Measurements from ENCODE around the gene ZNRF1.
A peak's percentile ranks its signal among the peaks of the same experiment; 100 is the strongest.

Gene ZNRF1

GRCh38 chr16:75059411-75059810, 60.6 kb downstream of the ZNRF1 start:
- DNase-seq (ENCODE audit: low read depth in 2 of 2): no peak

- DNase-seq (ENCODE audit: low read depth in 2 of 2): no peak
These were observed 61.9 kb downstream of the ZNRF1 start for GRCh38 chr16:75060723-75061122.

GRCh38 chr16:75061669-75062068, 62.8 kb downstream of the ZNRF1 start:
- DNase-seq (ENCODE audit: low read depth in 2 of 2): no peak

DNA sequence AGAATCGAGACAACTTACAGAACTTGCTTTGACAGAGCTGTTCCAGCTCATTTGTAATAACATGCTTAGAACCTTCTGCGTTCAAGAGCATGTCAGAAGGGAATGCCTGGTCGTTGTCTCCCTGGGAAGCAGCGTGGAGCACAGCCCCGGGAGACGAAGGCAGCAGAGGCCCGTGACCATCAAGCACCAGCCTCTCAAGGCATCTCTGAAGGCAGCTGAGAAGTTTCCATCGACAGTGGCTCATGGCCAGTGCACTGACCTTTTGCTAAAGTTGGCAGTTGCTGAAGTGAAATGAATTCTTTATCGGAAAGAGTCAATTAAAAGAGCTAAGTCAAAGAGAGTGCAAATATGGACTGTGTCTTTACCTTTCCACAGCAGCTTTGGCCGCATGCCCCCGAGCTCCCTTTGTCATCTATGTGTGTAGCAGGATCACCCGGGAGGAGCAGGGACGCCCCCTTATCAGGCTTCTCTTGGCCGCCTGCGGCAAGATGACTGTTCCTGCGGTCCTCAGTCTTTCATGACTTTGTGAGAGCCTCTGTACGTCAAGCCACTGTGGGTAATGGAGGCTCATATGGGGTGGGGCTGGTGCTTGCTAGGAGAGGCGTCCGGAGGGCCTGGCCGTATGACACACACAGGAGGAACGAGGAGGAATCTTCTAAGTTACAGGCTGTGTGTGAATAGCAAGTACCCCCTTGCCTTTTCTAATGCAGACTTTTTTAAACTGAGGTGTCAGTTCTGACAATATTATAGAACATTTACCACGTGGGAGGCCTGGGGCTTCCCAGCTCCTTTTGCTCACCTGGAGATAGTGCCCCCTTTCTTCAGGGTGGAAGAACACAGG, 63.5 kb downstream of the ZNRF1 start:
- no peak for DNase-seq (ENCODE audit: low read depth in 2 of 2)

DNA sequence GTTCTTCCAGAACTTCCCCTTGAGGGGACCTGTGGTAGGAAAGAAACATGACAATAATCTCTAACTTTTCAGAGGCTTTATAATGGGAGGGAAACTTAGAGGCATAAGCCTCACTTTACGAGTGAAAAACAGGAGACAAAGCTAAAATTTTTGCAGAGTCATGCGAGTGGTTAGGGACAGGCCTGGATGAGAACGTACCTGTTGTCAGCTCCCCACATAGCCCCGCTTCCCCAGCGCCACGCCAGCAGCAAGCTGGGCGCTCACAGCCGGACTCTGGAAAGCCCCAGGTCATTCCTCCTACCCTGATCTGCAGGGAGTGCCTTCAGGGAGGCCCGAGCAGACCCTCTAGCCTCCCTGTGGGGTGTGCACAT, 64.1 kb downstream of the ZNRF1 start:
- no peak for DNase-seq (ENCODE audit: low read depth in 2 of 2)

GRCh38 chr16:75063549-75064088, 64.8 kb downstream of the ZNRF1 start:
- DNase-seq (ENCODE audit: low read depth in 2 of 2): no peak

DNA sequence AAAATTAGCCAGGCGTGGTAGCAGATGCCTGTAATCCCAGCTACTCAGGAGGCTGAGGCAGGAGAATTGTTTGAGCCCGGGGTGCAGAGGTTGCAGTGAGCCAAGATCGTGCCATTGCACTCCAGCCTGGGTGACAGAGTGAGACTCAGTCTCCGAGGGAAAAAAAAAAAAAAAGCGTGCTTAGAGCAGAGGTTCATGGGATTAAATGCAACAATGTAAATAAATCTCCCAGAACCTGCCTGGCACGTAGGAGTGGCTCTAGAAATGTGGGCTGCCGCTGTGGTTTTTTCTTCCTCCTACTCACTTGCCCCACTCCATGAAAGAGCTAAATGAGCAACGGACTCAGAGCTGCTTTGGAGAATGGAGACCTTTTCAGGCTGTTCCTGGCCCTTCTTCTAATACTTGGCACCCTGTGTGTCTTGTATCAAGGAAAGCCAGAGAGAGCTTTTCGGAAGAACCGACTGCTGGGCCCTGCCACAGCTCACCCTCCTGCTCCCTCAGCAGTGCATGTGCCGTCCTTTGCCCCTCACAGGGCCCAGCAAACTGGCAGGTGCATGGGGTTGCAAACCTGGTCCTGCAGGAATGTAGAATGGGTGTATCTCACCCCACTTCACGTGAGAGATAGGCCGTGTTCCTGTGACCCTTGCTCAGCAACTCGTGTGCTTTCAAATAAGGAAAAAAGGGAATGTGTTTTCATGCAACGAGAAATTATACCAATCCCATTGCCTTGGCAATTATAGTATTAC, 65.8 kb downstream of the ZNRF1 start:
- DNase-seq (ENCODE audit: low read depth in 2 of 2): no peak

DNA sequence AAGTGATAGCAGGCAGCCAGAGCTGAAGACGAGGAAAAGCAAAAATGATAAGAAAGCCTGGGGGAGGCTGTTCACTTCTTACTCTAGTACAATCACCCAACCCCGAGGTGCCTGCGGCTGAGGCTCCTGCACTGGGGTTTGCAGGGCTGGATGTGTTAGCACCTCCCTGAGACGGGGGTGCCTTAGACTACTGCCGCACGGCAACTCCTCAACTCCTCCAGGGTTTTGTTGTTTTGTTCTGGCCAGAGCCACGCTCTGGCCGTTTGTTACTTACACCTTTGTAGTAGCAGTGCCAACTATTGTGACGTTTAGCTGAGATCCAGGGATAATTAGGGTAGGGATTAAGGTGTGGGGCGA, 66.3 kb downstream of the ZNRF1 start:
- DNase-seq (ENCODE audit: low read depth in 2 of 2): no peak

DNA sequence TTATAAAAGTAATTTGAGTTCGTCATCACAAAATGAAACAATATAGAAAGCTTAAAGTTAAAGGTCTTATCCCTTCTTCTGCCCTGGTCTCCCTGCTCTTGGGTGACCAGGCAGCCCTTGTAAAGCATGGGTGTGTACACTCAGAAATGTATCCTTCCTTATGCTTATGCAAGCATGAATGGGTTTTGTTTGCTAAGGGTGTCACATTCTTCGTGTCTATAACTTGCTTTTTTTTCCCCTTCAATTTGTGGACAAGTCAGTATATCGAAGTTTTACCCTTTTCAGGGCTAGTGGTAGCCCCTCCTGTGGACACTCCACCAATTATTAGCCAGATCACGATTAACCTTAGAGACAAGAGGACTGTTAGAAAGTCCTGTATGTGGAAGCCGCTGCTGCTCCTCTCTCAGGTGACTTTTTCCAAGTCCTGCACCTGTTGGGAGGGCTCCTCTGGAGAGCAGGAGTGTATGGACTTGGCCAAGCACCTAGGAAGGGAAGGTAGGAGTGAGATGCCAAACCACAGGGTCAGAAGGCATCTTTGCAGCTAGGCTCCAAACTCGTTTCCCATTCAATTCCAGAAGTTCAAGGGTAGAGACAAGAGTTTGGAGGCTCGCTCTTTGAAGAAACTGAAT, 66.8 kb downstream of the ZNRF1 start:
- DNase-seq (ENCODE audit: low read depth in 2 of 2): no peak

DNA sequence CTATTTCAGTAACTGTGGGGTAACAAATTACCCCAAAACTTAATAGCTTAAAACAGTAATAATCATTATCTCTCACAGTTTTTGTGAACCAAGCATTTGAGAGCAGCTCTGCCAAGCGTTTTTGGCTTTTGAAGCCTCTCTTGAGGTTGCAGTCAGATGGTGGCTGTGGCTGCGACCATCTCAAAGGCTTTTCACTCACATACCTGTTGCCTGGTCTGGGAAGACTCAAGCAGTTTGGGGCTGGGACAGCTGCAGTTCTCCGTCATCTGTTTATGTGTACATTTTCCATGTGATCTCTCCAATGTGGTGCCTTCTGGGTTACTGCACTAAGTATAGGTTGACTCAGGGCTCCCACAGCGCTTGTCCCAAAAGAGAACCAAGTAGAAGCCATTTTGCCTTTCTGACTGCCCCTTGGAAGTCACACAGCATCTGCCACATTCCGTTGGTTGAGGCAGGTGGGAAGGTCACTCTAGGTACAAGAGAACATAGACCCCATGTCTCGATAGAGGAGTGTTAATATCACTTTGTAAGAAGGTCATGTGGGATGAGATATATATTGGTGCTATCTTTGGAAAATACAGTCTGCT, 68.1 kb downstream of the ZNRF1 start:
- DNase-seq (ENCODE audit: low read depth in 2 of 2): no peak

- no peak for DNase-seq (ENCODE audit: low read depth in 2 of 2)
These were observed 69.5 kb downstream of the ZNRF1 start for GRCh38 chr16:75068085-75069031.

DNA sequence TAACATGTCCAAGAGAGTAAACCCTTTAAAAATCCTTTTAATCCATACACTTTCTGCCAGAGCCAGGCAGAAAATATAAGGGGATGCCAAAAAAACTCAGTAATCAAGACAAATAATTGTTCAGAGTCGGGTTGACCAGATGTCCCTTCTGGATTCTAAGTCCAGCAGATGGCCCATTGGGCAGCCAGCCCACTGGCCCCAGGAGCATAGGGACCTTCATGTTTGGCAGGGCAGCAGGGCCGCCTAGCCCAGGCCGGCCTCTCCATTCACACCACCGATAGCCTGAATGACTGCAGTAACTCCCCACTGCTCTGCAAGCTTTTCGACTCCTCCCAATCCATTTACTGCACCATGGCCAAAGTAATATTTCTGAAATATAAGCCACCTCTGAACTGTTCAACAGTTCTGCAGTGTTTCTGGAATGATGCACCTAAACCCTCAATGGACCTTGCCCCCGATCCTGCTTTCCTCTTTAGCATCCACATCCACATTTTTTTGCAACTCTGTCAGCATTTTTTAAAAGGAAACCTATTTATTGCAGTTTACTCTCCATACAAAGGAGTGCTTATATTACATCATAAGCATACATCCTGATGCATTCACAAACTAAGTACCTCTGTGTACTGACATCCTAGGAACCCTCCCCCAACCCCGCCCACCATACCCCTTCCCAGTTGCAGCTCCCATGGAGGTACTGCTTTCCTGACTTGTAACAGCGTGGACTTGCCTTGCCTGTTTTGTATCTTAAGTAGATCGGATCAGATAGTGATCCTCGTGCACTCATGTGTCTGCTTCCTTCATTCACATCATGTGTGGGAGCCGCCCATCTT, 71.4 kb downstream of the ZNRF1 start:
- no peak for DNase-seq (ENCODE audit: low read depth in 2 of 2)

GRCh38 chr16:75071621-75072020, 72.8 kb downstream of the ZNRF1 start:
- no peak for DNase-seq (ENCODE audit: low read depth in 2 of 2)

DNA sequence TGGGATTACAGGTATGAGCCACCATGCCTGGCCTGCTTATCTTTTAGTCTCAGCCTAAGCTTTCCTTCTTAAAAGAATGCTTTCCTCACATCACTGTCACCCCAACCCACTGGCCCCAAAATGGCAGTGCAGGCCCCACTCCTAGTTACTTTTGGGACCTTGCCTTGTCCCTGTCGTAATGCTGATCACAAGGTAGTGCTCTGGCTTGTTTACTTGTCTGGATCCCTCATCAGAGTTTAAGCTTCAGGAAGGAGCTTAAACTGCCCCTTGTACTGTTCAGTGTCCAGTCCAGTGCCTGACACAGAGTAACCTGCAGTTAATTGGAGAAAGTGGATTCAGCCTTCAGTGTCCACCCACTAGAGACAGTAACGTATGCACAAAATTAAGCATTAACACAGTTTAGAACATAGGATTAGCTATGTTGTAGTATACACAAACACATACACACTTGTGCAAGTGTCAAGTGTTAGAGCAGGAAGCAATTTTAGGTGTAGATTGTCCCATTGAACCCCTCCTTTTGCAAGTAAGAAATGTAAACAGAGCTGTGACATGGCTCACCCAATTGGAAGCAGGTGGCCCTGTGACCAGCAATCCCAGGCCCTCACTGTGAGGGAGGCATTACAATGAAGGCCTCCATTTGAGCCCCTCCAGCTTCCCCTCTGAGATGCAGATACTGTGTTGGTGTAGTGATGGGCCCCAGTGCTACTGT, 73.6 kb downstream of the ZNRF1 start:
- no peak for DNase-seq (ENCODE audit: low read depth in 2 of 2)

GRCh38 chr16:75073545-75074303, 74.9 kb downstream of the ZNRF1 start:
- no peak for DNase-seq (ENCODE audit: low read depth in 2 of 2)

- no peak for DNase-seq (ENCODE audit: low read depth in 2 of 2)
These were observed 75.5 kb downstream of the ZNRF1 start for GRCh38 chr16:75074304-75074793.

GRCh38 chr16:75074920-75075687, 76.3 kb downstream of the ZNRF1 start:
- peak; percentile 44 to 52 for DNase-seq (ENCODE audit: low read depth in 2 of 2)

Data from activated CD4-positive, alpha-beta T cell treated with anti-CD3 and anti-CD28 coated beads for 24 hours (primary cell).